AG09319 (cell line): Measurements from ENCODE around the gene ABCC3.

Experiments
- DNase-seq: peaks from one replicate; pipeline ENCODE4 v3.0.0-alpha.2; 2010; ENCODE audit warnings: low read depth; ENCODE audit errors: extremely low read depth
- TF ChIP-seq, protein P1 (sequence below): IDR thresholded peaks from 2 replicates; pipeline ENCODE4 v1.5.1; 2011; ENCODE audit warnings: low read depth, mild to moderate bottlenecking, inconsistent platforms, low read length, moderate library complexity

ABCC3 gene

GRCh38 chr17:50634224-50634914, at the start of gene ABCC3:
TSS of gene ABCC3 (plus strand) at chr17:50634881. CDS start at chr17:50634937, 56 bp downstream.
- no peak for DNase-seq
- TF ChIP-seq, protein P1, sequence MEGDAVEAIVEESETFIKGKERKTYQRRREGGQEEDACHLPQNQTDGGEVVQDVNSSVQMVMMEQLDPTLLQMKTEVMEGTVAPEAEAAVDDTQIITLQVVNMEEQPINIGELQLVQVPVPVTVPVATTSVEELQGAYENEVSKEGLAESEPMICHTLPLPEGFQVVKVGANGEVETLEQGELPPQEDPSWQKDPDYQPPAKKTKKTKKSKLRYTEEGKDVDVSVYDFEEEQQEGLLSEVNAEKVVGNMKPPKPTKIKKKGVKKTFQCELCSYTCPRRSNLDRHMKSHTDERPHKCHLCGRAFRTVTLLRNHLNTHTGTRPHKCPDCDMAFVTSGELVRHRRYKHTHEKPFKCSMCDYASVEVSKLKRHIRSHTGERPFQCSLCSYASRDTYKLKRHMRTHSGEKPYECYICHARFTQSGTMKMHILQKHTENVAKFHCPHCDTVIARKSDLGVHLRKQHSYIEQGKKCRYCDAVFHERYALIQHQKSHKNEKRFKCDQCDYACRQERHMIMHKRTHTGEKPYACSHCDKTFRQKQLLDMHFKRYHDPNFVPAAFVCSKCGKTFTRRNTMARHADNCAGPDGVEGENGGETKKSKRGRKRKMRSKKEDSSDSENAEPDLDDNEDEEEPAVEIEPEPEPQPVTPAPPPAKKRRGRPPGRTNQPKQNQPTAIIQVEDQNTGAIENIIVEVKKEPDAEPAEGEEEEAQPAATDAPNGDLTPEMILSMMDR = no peak

GRCh38 chr17:50585346-50585745, 49.3 kb upstream of the ABCC3 start:
- TF ChIP-seq, protein P1 = no peak
- no peak for DNase-seq

GRCh38 chr17:50585891-50586290, 48.8 kb upstream of the ABCC3 start:
- DNase-seq = no peak
- TF ChIP-seq, protein P1 = no peak

DNA sequence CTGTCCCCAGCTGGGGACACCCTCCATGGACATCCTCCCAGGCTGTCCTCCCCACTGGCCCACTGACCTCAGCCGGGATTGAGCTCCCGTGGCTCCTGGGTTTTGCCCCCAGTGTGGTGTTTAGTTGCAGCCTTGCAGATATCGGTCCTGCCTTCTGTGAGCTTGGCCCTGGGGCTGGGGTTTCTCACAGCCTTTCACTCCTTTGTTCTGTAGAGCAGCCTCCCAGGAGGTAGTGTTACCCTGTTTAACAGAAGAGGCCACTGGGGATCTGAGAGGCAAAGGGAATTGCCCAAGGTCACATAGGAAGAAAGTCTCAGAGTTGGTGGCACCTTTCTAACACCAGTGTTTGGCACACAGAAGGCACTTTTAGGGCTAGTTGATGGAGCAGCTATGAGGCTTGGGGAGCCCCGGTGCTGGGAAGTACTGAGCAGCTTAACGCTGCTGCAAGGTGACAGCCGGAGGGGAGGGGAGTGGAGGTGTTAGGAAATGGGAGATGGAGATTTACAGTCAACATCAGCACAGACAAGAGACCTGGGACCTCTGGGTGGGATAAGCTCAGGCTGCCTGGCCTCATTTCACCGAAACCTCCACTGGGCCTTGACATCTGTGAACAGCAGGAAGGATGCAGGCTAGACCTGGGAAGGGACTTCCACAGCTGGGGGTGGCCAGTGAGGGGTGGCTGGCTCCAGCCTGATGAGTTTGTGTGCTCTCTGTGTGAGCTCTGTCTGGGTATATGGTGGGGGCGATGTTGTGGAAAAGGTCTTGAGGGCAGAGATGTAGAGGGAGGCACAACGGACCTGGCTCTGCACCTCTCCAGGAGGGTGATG, 48.0 kb upstream of the ABCC3 start:
- TF ChIP-seq, protein P1 = no peak
- DNase-seq = no peak

- TF ChIP-seq, protein P1 = no peak
- no peak for DNase-seq
Measured at GRCh38 chr17:50587571-50587970, 47.1 kb upstream of the ABCC3 start.

DNA sequence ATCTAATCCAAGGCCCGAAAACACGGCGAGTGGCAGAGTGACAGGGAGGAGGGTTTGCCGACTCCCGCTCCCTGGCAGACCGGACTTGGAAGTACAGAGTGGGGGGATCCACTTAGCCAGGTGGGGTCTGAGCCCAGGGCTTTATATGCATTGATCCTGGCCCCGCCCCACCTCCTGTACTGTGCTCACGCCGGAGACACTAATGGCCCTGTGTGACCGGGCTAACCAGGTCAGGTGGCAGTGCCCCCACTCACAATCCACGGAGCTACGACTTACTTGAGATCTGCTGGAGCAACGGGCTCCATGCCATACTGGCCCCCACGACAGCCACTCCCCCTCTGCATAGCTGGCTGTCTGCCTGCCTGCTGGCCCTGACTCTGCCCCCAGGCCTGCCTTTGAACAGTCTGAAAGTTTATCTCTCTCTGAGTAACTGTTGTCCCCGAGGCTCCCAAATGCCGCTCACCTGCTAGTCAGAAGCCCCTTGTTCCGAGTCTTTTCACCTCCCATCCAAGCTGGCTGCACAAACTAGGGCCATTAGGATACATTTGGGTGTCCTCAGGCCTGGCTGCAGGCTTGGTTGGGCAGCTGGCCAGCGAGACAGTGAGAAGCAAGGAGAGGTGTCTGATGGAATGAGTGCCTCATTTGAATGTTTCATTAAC, 46.2 kb upstream of the ABCC3 start:
- no peak for DNase-seq

More for the DNA sequence above, 46.2 kb upstream of the ABCC3 start:
- TF ChIP-seq, protein P1 = no peak
